ENCODE measurements around the gene UBE2D2. TPM values are rescaled to one million over a fixed set of nuclear protein-coding genes. Genes with fewer than 3 reads are reported as not detected.

The UBE2D2 gene
- total and polyA plus RNA-seq, 10 of the 15 experiments (the other 5 are each of a cell fraction or from before 2014, with no cell fraction given): 58.6 to 245 (median 128) TPM

DNA sequence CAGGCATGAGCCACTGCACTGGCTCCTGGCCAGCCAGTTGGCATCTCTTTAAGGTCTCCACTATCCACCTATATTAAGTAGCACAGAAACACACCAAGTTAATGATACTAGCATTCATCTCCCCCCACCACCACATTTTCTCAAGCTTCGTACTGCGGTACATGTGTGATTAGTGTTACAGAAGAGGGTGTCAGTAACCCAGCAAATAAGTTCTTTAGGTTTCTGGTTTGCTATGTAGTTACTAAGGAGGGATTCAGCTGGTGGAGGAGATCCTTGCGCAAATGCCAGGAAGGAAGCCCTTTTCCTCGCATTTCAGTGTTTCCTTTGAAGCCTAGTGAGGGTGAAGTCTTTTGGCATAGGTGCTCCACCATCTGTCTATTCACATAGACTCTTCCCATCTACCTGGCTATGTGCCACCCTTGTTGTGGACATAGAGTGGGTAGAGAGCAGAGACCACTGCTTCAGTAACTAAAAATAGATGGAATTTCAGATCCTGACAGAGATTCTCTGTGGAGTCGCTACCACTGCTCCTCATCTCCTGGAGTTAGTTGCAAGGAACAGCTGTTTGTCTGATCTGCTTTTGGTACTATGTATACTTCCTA is 16.7 kb downstream of the UBE2D2 start:
- FAIRE-seq (no peak), ATAC-seq (no peak), DNase-seq (ENCODE audit: low read depth, low spot score) (no peak)
- ChIA-PET CTCF (interaction anchor here (0.9 to 4.3 kb wide), 8 partner anchors 10 to 58 kb away, joined by 3 to 24 read pairs (median 6); no protein-coding TSS in a partner anchor), RAD21 (ENCODE audit: unreplicated experiment) (interaction anchor here (0.9 to 4.9 kb wide), 4 partner anchors 13 to 59 kb away, joined by 3 to 23 read pairs (median 4); no protein-coding TSS in a partner anchor), POLR2A (interaction anchor here (0.7 to 3.0 kb wide), 7 partner anchors 10 to 115 kb away, joined by 3 to 11 read pairs (median 4); partner anchors contain the start of gene UBE2D2), SMC1A (ENCODE audit: uncharacterized antibody, unreplicated experiment) (interaction anchor here (0.7 to 7.3 kb wide), 6 partner anchors 11 to 347 kb away, joined by 3 to 69 read pairs (median 6); no protein-coding TSS in a partner anchor)
- Histone ChIP-seq H3K9ac (ENCODE audit: control insufficient read depth, insufficient read depth, low read length) (no peak overlapping the region), H3K27ac (ENCODE audit: control insufficient read depth, insufficient read depth) (peak overlapping the region; percentile 5), H3K27me3 (replicated peaks in 1 of 2; ENCODE audit: control insufficient read depth in 2 of 2, insufficient read depth in 2 of 2, low read length in 1 of 2) (no peaks in the 10 kb centered on the region), H3K36me3 (ENCODE audit: control insufficient read depth in 2 of 2, insufficient read depth in 2 of 2, low read length in 1 of 2) (peaks cover 0 to 3% of the 10 kb centered on the region in 2 experiments; a peak in 1 of 4 replicates), H2AFZ (ENCODE audit: control insufficient read depth, low read depth, low read length) (no peak overlapping the region), H3K4me2 (ENCODE audit: control insufficient read depth, insufficient read depth) (peak overlapping the region; percentile 17), H3K9me3 (replicated peaks; ENCODE audit: control insufficient read depth, insufficient read depth, low read length) (no peaks in the 10 kb centered on the region; the same call in 2 of the 3 replicates), H3K4me1 (ENCODE audit: control insufficient read depth, insufficient read depth, low read length) (peaks cover 51% of the 10 kb centered on the region), H3K79me2 (ENCODE audit: control insufficient read depth, insufficient read depth, low read length) (peaks cover 81% of the 10 kb centered on the region), H4K20me1 (ENCODE audit: control insufficient read depth, insufficient read depth) (peaks cover 11% of the 10 kb centered on the region; the same call in 1 of the 2 replicates), H3K4me3 (no peak overlapping the region)
- BruUV-seq (replicated peaks): no TSS peak
- WGBS (ENCODE audit: insufficient coverage, insufficient replicate concordance, low lambda C conversion rate, missing lambda C conversion rate): 97% methylated on average over 5 of the region's 5 CpGs
- intact Hi-C loops (cut with micrococcal nuclease; ENCODE audit: unreplicated experiment) (loop anchor here (5.0 kb wide), 1 partner anchor 190 kb away; no protein-coding TSS in a partner anchor), in situ Hi-C loops (cut with MboI) (no loop called here)
- TF ChIP-seq, protein P1, sequence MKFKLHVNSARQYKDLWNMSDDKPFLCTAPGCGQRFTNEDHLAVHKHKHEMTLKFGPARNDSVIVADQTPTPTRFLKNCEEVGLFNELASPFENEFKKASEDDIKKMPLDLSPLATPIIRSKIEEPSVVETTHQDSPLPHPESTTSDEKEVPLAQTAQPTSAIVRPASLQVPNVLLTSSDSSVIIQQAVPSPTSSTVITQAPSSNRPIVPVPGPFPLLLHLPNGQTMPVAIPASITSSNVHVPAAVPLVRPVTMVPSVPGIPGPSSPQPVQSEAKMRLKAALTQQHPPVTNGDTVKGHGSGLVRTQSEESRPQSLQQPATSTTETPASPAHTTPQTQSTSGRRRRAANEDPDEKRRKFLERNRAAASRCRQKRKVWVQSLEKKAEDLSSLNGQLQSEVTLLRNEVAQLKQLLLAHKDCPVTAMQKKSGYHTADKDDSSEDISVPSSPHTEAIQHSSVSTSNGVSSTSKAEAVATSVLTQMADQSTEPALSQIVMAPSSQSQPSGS (IDR thresholded peaks at IDR 0.05; ENCODE audit: low read length): no peak
- no peak for TF ChIP-seq SP1 (IDR thresholded peaks at IDR 0.05; ENCODE audit: low read depth, low read length)
- TF ChIP-seq NFYA (IDR thresholded peaks at IDR 0.05; ENCODE audit: borderline replicate concordance, low read depth, low read length): no peak
- no peak for TF ChIP-seq ATF7 (IDR thresholded peaks at IDR 0.05; ENCODE audit: low read depth)
- TF ChIP-seq, protein P2, sequence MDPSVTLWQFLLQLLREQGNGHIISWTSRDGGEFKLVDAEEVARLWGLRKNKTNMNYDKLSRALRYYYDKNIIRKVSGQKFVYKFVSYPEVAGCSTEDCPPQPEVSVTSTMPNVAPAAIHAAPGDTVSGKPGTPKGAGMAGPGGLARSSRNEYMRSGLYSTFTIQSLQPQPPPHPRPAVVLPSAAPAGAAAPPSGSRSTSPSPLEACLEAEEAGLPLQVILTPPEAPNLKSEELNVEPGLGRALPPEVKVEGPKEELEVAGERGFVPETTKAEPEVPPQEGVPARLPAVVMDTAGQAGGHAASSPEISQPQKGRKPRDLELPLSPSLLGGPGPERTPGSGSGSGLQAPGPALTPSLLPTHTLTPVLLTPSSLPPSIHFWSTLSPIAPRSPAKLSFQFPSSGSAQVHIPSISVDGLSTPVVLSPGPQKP (IDR thresholded peaks at IDR 0.05; ENCODE audit: low read depth, low read length): no peak
- no peak for TF ChIP-seq NBN (IDR thresholded peaks at IDR 0.05)
- TF ChIP-seq HDAC6 (IDR thresholded peaks at IDR 0.05; ENCODE audit: unreplicated experiment): no peak
- TF ChIP-seq, protein P3, sequence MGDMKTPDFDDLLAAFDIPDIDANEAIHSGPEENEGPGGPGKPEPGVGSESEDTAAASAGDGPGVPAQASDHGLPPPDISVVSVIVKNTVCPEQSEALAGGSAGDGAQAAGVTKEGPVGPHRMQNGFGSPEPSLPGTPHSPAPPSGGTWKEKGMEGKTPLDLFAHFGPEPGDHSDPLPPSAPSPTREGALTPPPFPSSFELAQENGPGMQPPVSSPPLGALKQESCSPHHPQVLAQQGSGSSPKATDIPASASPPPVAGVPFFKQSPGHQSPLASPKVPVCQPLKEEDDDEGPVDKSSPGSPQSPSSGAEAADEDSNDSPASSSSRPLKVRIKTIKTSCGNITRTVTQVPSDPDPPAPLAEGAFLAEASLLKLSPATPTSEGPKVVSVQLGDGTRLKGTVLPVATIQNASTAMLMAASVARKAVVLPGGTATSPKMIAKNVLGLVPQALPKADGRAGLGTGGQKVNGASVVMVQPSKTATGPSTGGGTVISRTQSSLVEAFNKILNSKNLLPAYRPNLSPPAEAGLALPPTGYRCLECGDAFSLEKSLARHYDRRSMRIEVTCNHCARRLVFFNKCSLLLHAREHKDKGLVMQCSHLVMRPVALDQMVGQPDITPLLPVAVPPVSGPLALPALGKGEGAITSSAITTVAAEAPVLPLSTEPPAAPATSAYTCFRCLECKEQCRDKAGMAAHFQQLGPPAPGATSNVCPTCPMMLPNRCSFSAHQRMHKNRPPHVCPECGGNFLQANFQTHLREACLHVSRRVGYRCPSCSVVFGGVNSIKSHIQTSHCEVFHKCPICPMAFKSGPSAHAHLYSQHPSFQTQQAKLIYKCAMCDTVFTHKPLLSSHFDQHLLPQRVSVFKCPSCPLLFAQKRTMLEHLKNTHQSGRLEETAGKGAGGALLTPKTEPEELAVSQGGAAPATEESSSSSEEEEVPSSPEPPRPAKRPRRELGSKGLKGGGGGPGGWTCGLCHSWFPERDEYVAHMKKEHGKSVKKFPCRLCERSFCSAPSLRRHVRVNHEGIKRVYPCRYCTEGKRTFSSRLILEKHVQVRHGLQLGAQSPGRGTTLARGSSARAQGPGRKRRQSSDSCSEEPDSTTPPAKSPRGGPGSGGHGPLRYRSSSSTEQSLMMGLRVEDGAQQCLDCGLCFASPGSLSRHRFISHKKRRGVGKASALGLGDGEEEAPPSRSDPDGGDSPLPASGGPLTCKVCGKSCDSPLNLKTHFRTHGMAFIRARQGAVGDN (IDR thresholded peaks at IDR 0.05): no peak
- TF ChIP-seq, protein P4, sequence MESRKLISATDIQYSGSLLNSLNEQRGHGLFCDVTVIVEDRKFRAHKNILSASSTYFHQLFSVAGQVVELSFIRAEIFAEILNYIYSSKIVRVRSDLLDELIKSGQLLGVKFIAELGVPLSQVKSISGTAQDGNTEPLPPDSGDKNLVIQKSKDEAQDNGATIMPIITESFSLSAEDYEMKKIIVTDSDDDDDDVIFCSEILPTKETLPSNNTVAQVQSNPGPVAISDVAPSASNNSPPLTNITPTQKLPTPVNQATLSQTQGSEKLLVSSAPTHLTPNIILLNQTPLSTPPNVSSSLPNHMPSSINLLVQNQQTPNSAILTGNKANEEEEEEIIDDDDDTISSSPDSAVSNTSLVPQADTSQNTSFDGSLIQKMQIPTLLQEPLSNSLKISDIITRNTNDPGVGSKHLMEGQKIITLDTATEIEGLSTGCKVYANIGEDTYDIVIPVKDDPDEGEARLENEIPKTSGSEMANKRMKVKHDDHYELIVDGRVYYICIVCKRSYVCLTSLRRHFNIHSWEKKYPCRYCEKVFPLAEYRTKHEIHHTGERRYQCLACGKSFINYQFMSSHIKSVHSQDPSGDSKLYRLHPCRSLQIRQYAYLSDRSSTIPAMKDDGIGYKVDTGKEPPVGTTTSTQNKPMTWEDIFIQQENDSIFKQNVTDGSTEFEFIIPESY (IDR thresholded peaks at IDR 0.05): no peak
- TF ChIP-seq, protein P5, sequence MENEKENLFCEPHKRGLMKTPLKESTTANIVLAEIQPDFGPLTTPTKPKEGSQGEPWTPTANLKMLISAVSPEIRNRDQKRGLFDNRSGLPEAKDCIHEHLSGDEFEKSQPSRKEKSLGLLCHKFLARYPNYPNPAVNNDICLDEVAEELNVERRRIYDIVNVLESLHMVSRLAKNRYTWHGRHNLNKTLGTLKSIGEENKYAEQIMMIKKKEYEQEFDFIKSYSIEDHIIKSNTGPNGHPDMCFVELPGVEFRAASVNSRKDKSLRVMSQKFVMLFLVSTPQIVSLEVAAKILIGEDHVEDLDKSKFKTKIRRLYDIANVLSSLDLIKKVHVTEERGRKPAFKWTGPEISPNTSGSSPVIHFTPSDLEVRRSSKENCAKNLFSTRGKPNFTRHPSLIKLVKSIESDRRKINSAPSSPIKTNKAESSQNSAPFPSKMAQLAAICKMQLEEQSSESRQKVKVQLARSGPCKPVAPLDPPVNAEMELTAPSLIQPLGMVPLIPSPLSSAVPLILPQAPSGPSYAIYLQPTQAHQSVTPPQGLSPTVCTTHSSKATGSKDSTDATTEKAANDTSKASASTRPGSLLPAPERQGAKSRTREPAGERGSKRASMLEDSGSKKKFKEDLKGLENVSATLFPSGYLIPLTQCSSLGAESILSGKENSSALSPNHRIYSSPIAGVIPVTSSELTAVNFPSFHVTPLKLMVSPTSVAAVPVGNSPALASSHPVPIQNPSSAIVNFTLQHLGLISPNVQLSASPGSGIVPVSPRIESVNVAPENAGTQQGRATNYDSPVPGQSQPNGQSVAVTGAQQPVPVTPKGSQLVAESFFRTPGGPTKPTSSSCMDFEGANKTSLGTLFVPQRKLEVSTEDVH (IDR thresholded peaks at IDR 0.05; ENCODE audit: low read depth, partially characterized antibody): no peak
- no peak for TF ChIP-seq CREB1 (IDR thresholded peaks at IDR 0.05; ENCODE audit: low read depth)
